T47D (cell line): ENCODE data around the gene RGS1.

Experiments
- DNase-seq, 2 experiments: peaks; one replicate each; pipeline versions ENCODE4 v3.0.0 to v3.0.0-alpha.2; 2011 to 2012; ENCODE audit warnings: low read depth in 1 of 2, low spot score in 1 of 2
- JUND ChIP-seq: IDR thresholded peaks from 2 replicates; pipeline ENCODE4 v1.6.1; 2012; ENCODE audit warnings: low read depth
- in situ Hi-C: cut with HindIII; loops from 2 replicates; pipeline ENCODE4 v1.10.0; 2016; ENCODE audit warnings: low sequenced_read_pairs, low pct_unique_long_range_greater_than_20kb

The RGS1 gene

DNA sequence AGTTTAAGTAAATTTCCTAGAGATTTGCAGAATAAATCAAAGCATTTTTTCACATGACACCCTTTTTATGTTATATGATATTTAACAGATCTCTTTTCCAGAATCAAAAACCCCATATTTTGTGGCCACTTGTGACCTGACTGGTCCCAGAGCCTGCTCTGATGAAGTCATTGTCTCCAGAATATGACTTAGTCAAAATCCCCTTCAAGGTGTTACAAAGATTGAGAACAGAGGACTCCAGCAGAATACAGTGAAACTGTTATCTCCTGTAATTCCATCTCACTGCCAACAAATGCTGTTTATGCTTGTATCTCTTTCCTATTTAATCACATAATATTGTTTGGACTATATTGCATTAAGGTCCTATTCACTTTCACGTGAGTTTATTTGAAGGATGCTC is 25.6 kb downstream of the RGS1 start:
- DNase-seq: no peak
- in situ Hi-C loops: no loop called here
- no peak for TF ChIP-seq JUND

GRCh38 chr1:192601567-192601966 is 26.0 kb downstream of the RGS1 start:
- in situ Hi-C loops: no loop called here
- no peak for DNase-seq
- no peak for TF ChIP-seq JUND

- no peak for DNase-seq
- TF ChIP-seq JUND: no peak
- in situ Hi-C loops: no loop called here
Measured at GRCh38 chr1:192602757-192603156, 27.2 kb downstream of the RGS1 start.

DNA sequence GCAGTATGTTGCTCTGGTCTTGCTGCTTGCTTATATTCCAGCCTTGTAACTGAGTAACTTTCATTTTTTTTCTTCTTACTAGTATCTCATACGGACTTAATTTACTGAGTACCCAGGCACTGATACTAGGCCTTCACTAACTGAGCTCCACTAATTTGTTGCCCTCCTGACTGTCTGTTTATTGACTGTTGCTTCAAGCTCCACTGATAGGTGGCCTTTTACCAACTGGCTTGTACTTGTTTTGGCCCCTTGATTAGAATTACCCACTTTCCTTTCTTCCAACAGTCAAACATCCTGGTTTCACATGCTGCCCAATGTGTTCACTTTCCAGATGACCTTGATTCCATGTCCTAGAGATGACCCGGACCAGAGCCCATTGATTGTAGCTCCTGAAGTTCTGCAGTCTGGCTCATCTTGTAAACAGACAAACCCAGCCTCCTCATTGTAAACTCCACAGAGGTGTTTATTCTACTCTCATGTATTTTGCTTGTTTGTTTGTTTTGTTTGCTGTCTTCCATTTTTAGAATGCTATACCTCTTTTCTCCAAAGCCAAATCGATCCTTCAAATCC is 27.7 kb downstream of the RGS1 start:
- in situ Hi-C loops: no loop called here
- TF ChIP-seq JUND: no peak
- DNase-seq: no peak

GRCh38 chr1:192604979-192605620 is 29.5 kb downstream of the RGS1 start:
- TF ChIP-seq JUND: no peak
- in situ Hi-C loops: no loop called here
- no peak for DNase-seq

DNA sequence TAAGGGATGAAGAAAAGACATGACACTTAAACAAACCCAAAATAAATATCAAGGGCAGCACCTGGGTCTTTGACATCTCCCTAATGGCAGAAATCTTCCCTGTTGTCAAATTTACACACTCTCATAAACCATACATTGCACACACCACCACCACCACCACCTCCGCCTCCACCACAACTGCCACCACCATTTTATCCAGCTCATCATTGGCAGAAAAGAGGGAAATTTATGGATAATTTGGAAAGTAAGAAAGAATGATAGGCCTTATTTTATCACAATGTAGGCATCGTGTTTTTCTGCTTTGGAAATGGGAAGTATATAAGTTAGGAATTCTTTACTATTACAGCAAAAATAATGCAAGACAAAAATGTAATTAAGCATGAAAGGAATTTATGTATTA is 33.1 kb downstream of the RGS1 start:
- in situ Hi-C loops: no loop called here
- DNase-seq: no peak
- TF ChIP-seq JUND: no peak

GRCh38 chr1:192609110-192610079 is 33.8 kb downstream of the RGS1 start:
- no peak for DNase-seq
- in situ Hi-C loops: no loop called here
- no peak for TF ChIP-seq JUND

DNA sequence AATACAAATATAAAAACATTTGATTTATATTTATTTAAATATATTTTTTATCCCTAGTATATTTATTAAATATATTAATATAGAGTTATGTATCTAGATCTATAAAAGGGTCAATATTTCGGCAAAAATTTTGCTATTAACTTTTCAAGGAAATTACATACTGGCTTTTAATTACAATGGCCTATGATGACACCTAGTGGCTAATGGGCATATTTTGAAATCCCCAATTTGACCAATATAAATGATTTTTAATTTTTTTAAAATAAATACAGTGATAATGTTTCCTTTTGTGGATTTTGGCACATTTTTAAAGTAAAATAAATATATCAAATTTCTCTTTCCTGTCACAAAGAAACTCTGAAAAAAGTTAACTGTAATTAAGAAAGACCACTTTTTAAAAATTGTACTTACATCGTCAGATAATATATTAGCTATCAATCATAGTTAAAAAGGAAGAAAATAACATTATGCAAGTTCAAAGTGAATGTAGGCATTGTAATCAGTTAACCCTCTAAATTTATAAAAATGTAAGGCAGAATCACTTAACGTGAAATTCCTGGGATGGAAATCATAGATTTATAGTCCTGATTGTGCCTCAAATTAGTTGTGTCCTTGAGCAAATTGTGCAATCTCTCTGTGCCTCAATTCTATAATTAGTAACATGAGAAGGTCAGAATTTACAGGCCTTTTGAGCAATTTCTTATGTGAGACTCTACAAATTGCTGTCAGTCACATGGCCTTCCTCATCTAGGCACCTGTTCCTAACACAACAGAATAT is 34.7 kb downstream of the RGS1 start:
- in situ Hi-C loops: no loop called here
- peak in 1 of 2 experiments; percentile 16 for DNase-seq
- no peak for TF ChIP-seq JUND

DNA sequence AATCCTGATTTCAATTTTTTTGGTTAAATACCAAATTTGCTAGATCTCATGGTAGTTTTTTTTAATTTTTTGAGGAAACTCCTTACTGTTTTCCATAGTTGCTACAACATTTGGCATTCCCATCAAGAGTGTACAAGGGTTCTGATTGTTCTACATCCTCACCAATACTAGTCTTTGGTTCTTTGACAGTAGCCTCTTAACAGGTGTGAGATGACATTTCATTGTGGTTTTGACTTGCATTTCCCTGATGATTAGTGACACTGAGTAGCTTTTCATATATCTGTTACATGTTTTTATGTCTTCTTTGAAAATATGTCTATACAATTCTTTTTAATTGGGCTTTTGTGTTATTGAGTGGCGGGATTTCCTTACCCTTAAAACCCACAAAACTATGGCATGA is 39.5 kb downstream of the RGS1 start:
- in situ Hi-C loops: no loop called here
- no peak for TF ChIP-seq JUND
- no peak for DNase-seq

- in situ Hi-C loops: no loop called here
- no peak for DNase-seq
- TF ChIP-seq JUND: no peak
Measured at GRCh38 chr1:192620071-192620635, 44.6 kb downstream of the RGS1 start.

DNA sequence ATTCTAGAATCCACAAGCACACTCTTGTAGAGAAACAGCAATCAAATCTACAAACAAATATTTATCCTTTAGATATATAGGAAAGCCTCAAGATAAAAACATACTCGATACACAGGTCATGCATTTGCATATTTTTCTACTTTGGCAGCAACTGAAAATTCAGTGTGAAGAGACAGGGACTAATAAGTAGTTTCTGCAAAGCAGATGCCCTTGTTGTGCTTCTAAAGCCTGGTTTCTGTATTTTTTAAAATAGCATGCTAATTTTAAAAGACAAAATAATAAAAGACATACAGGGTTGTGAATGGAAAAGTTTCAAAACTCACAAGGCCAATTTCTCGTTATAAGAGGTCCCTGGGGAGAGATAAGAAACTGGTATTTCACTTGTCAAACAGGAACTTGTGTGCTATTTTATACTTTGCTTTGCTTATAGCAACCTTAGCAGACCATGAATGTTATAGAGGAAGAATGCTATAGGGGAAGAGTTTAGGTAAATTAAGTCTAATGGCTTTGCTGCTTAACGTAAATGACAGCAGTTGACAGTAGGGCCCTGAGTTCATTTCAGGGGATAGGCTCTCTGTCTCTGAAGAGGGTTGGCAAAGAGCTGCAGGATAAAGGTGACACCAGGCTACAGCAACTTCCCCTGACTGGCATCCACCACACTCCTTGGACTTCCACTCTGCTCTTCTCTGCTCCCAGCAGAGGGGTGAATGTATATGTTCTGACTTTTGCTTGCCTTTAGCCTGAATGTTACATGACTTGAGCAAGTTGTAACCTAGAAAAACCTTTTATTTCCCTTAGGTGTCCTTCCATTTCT is 51.0 kb downstream of the RGS1 start:
- in situ Hi-C loops: no loop called here
- DNase-seq: no peak
- TF ChIP-seq JUND: no peak
